K562 (cell line): ENCODE data around the gene MED16. TPM values are rescaled to one million over a fixed set of nuclear protein-coding genes. Genes with fewer than 3 reads are reported as not detected.

Experiments used
- ARID2 ChIP-seq: fragments of 450-650 bp; IDR thresholded peaks from 2 replicates; pipeline ENCODE4 v1.6.1; 2017; ENCODE audit warnings: antibody characterized with exemption, mild to moderate bottlenecking
- EGR1 ChIP-seq: fragments of 450-650 bp; conservative IDR thresholded peaks from 2 replicates; pipeline ENCODE4 v1.6.1; 2017; ENCODE audit warnings: mild to moderate bottlenecking
- EWSR1 ChIP-seq: fragments of 450-650 bp; IDR thresholded peaks from 2 replicates; pipeline ENCODE4 v1.6.1; 2018; ENCODE audit warnings: borderline replicate concordance, mild to moderate bottlenecking, low read depth, moderate library complexity; ENCODE audit not compliant: partially characterized antibody
- FIP1L1 ChIP-seq: fragments of 200-400 bp; formaldehyde crosslinking; IDR thresholded peaks from 2 replicates; pipeline ENCODE4 v1.6.1; 2018; ENCODE audit warnings: mild to moderate bottlenecking, low read depth, low read length; ENCODE audit not compliant: poor library complexity, severe bottlenecking
- FOSL1 ChIP-seq: fragments of 200-800 bp; sonication (Bioruptor generic); conservative IDR thresholded peaks from 2 replicates; pipeline ENCODE4 v1.6.1; 2016; ENCODE audit warnings: missing genetic modification characterization, missing compliant biosample characterization
- L3MBTL2 ChIP-seq: fragments of 450-650 bp; IDR thresholded peaks from 2 replicates; pipeline ENCODE4 v1.6.1; 2016; ENCODE audit warnings: mild to moderate bottlenecking, moderate library complexity
- MTA3 ChIP-seq: fragments of 450-650 bp; formaldehyde crosslinking; IDR thresholded peaks from 2 replicates; pipeline ENCODE4 v1.6.1; 2017; ENCODE audit warnings: mild to moderate bottlenecking, borderline replicate concordance
- MXI1 ChIP-seq: IDR thresholded peaks from 2 replicates; pipeline ENCODE4 v1.6.1; 2011; ENCODE audit warnings: low read depth, mild to moderate bottlenecking, improper control_type of control experiment, low read length
- PHF20 ChIP-seq: fragments of 450-650 bp; IDR thresholded peaks from 2 replicates; pipeline ENCODE4 v1.6.1; 2018; ENCODE audit not compliant: partially characterized antibody
- ZNF384 ChIP-seq: IDR thresholded peaks from 2 replicates; pipeline ENCODE4 v1.6.1; 2012; ENCODE audit warnings: low read depth, low read length, improper control_type of control experiment
- ZNF668 ChIP-seq: fragments of 250-450 bp; sonication (Bioruptor Pico); IDR thresholded peaks from 2 replicates; pipeline ENCODE4 v1.8.0; 2022; ENCODE audit warnings: mild to moderate bottlenecking, inconsistent platforms
- polyA plus RNA-seq, 8 experiments: library from polyadenylated mRNA; depleted of rRNA in 4 of 8; stranded (reverse) in 5 of 8; unstranded in 3 of 8; fragments of >200 nt; fragmentation: Nextera tagmentation in 2 of 8; fragmentation: Illumina TruSeq in 1 of 8; extraction: Ambion mirVana in 2 of 8; extraction: Trizol in 1 of 8; gene quantifications; 2 replicates each; pipeline versions ENCODE4 v1.2.1 to v1.2.3, GENCODE V29; 2011 to 2014; ENCODE audit warnings: inconsistent platforms in 1 of 8, missing spikeins in 1 of 8
- total RNA-seq, 7 experiments: library from RNA; depleted of rRNA in 6 of 7; stranded (reverse); fragments of >200 nt in 6 of 7; fragmentation: Illumina TruSeq in 2 of 7; extraction: Trizol in 2 of 7; gene quantifications; 2 replicates each; pipeline versions ENCODE4 v1.2.1 to v1.2.3, GENCODE V29; 2011 to 2021; ENCODE audit warnings: low replicate concordance in 1 of 7
- TF ChIP-seq, protein P1 (sequence below): fragments of 250-450 bp; sonication (Bioruptor Pico); IDR thresholded peaks from 2 replicates; pipeline ENCODE4 v1.8.0; 2022; ENCODE audit warnings: inconsistent platforms

MED16 gene
- total and polyA plus RNA-seq, 9 of the 15 experiments (the other 6 are each of a cell fraction or from before 2014, with no cell fraction given), result 0.89 to 59.9 (median 8.6) TPM

GRCh38 chr19:892894-893689 lies at the start of gene MED16, which contains the start of gene RNU6-9 (continued):
- TF ChIP-seq, protein P1, sequence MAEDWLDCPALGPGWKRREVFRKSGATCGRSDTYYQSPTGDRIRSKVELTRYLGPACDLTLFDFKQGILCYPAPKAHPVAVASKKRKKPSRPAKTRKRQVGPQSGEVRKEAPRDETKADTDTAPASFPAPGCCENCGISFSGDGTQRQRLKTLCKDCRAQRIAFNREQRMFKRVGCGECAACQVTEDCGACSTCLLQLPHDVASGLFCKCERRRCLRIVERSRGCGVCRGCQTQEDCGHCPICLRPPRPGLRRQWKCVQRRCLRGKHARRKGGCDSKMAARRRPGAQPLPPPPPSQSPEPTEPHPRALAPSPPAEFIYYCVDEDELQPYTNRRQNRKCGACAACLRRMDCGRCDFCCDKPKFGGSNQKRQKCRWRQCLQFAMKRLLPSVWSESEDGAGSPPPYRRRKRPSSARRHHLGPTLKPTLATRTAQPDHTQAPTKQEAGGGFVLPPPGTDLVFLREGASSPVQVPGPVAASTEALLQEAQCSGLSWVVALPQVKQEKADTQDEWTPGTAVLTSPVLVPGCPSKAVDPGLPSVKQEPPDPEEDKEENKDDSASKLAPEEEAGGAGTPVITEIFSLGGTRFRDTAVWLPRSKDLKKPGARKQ, result peak; percentile 86; the same call in 1 of the 2 replicates
- peak; percentile 47; the same call in 1 of the 2 replicates for TF ChIP-seq MXI1
- 0 out of 2 replicates have a peak, but pooled peaks have one; percentile 28 for TF ChIP-seq FOSL1 (tag)
- TF ChIP-seq ZNF384, result peak; percentile 55; the same call in 1 of the 2 replicates
- TF ChIP-seq EGR1, result 0 out of 2 replicates have a peak, but pooled peaks have one; percentile 27
- no peak for TF ChIP-seq MTA3
- TF ChIP-seq L3MBTL2, result peak; percentile 69
- no peak for TF ChIP-seq ZNF668 (CRISPR knock-in tag)
- TF ChIP-seq EWSR1, result no peak
- TF ChIP-seq PHF20, result peak; percentile 13
- peak; percentile 50 for TF ChIP-seq FIP1L1
- no peak for TF ChIP-seq ARID2
